Type B pancreatic cell (in vitro differentiated cells): ENCODE results near the gene ZNF423. TPM values are rescaled to one million over a fixed set of nuclear protein-coding genes. Genes with fewer than 3 reads are reported as not detected.
A peak's percentile ranks its signal among the peaks of the same experiment; 100 is the strongest.

Experiments
- DNase-seq: peaks from one replicate; pipeline ENCODE4 v3.0.0; 2021; ENCODE audit warnings: mixed read lengths; ENCODE audit not compliant: unreplicated experiment; ENCODE audit errors: extremely low spot score
- H3K27ac Mint-ChIP-seq: 2 replicates; pipeline ENCODE4 v1.8.0; 2021; ENCODE audit warnings: mild to moderate bottlenecking, mixed read lengths
- H3K27me3 Mint-ChIP-seq: 2 replicates; pipeline ENCODE4 v1.8.0; 2021; ENCODE audit warnings: mixed read lengths
- H3K36me3 Mint-ChIP-seq: 2 replicates; pipeline ENCODE4 v1.8.0; 2021; ENCODE audit warnings: mixed read lengths
- H3K4me1 Mint-ChIP-seq: one replicate; pipeline ENCODE4 v1.8.0; 2021; ENCODE audit warnings: mixed read lengths; ENCODE audit not compliant: unreplicated experiment
- H3K4me3 Mint-ChIP-seq: 2 replicates; pipeline ENCODE4 v1.8.0; 2021; ENCODE audit warnings: mild to moderate bottlenecking, mixed read lengths
- H3K9me3 Mint-ChIP-seq: 2 replicates; pipeline ENCODE4 v1.8.0; 2021; ENCODE audit warnings: mixed read lengths
- total RNA-seq: library from RNA; stranded (reverse); gene quantifications from 2 replicates; pipeline ENCODE4 v1.2.1, GENCODE V29; 2021; ENCODE audit warnings: low replicate concordance
- TF ChIP-seq, protein P1 (sequence below): fragments of 200-600 bp; sonication (generic); conservative IDR thresholded peaks from 2 replicates; pipeline ENCODE4 v1.5.0; 2021; ENCODE audit warnings: antibody characterized with exemption, mild to moderate bottlenecking

Gene ZNF423
- total RNA-seq, 1 donor from 2014 or later = 72.6 TPM

DNA sequence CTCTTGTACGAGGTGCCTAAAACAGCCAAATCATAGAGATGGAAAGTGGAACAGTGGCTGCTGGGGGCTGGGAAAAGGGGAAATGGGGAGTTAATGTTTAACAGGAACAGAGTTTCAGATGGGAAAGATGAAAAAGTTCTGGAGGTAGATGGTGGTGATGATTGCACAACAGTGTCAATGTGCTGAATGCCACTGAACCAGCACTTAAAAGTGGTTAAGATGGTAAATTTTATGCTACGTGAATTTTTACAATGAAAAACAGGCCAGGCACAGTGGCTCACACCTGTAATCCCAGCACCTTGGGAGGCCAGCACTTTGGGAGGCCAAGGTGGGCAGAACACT, 351.9 kb downstream of the ZNF423 start:
- peaks cover 10% of the 10 kb centered on the region for H3K36me3 Mint-ChIP-seq
- TF ChIP-seq, protein P1, sequence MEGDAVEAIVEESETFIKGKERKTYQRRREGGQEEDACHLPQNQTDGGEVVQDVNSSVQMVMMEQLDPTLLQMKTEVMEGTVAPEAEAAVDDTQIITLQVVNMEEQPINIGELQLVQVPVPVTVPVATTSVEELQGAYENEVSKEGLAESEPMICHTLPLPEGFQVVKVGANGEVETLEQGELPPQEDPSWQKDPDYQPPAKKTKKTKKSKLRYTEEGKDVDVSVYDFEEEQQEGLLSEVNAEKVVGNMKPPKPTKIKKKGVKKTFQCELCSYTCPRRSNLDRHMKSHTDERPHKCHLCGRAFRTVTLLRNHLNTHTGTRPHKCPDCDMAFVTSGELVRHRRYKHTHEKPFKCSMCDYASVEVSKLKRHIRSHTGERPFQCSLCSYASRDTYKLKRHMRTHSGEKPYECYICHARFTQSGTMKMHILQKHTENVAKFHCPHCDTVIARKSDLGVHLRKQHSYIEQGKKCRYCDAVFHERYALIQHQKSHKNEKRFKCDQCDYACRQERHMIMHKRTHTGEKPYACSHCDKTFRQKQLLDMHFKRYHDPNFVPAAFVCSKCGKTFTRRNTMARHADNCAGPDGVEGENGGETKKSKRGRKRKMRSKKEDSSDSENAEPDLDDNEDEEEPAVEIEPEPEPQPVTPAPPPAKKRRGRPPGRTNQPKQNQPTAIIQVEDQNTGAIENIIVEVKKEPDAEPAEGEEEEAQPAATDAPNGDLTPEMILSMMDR = no peak

GRCh38 chr16:49503256-49504022, 352.5 kb downstream of the ZNF423 start:
- Mint-ChIP-seq H3K4me1 (peaks cover 27% of the 10 kb centered on the region), H3K27ac (no peak overlapping the region), H3K4me3 (no peak overlapping the region), H3K27me3 (no peaks in the 10 kb centered on the region), H3K9me3 (no peaks in the 10 kb centered on the region), H3K36me3 (peaks cover 10% of the 10 kb centered on the region)
- DNase-seq = no peak
- TF ChIP-seq, protein P1 = no peak

More for the DNA sequence above, 351.9 kb downstream of the ZNF423 start:
- no peaks in the 10 kb centered on the region for H3K9me3 Mint-ChIP-seq
- H3K4me1 Mint-ChIP-seq = peaks cover 22% of the 10 kb centered on the region
- no peak overlapping the region for H3K4me3 Mint-ChIP-seq
- DNase-seq = no peak
- no peaks in the 10 kb centered on the region for H3K27me3 Mint-ChIP-seq
- H3K27ac Mint-ChIP-seq = no peak overlapping the region

DNA sequence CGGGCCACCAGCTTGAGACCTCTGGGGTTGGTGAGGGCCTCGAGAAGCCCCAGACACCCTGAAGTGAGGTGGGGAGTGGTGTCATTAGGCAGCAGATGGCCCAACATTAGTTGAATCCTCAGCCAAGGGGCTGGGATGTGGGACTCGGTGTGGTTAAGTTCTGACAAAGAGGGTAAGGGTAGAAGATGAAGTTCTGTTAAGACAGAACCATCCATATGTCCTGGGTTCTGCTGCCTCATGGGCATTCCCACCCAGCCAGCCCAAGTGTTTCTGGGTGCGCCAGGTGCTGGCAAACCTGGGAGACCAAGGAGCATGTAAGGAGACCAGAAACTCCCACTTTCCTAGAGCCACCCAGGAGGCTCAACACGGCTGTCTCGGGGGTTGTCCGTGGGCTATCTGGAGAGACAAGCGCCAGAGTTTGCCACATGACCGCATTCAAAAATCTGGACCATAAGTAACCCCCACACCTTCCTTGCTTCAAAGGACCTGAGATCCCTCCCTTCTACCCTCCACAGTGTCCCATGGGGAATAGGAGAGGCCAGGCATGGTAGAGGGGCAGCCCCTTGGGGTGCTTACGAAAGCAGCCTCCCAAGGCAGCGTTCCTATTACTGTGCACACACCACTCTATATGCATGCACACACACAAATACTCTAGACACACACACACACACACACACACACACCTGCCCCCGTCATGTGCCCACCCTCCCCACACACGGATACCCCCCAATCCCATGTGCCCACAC, 353.6 kb downstream of the ZNF423 start:
- no peaks in the 10 kb centered on the region for H3K9me3 Mint-ChIP-seq
- TF ChIP-seq, protein P1 = no peak
- peaks cover 27% of the 10 kb centered on the region for H3K4me1 Mint-ChIP-seq
- H3K27ac Mint-ChIP-seq = no peak overlapping the region
- no peaks in the 10 kb centered on the region for H3K27me3 Mint-ChIP-seq
- DNase-seq = no peak
- H3K36me3 Mint-ChIP-seq = peaks cover 10% of the 10 kb centered on the region
- H3K4me3 Mint-ChIP-seq = no peak overlapping the region

GRCh38 chr16:49499869-49500610, 355.9 kb downstream of the ZNF423 start:
- no peaks in the 10 kb centered on the region for H3K9me3 Mint-ChIP-seq
- no peak overlapping the region for H3K27ac Mint-ChIP-seq
- peaks cover 23% of the 10 kb centered on the region for H3K4me1 Mint-ChIP-seq
- peak; percentile 42 for DNase-seq
- H3K36me3 Mint-ChIP-seq = peaks cover 10% of the 10 kb centered on the region
- no peaks in the 10 kb centered on the region for H3K27me3 Mint-ChIP-seq
- no peak overlapping the region for H3K4me3 Mint-ChIP-seq
- TF ChIP-seq, protein P1 = no peak

- no peaks in the 10 kb centered on the region for H3K9me3 Mint-ChIP-seq
- peaks cover 10% of the 10 kb centered on the region for H3K36me3 Mint-ChIP-seq
- no peak overlapping the region for H3K4me3 Mint-ChIP-seq
- no peak overlapping the region for H3K27ac Mint-ChIP-seq
- no peak for DNase-seq
- TF ChIP-seq, protein P1 = no peak
- H3K27me3 Mint-ChIP-seq = no peaks in the 10 kb centered on the region
- peaks cover 21% of the 10 kb centered on the region for H3K4me1 Mint-ChIP-seq
Observed at GRCh38 chr16:49499414-49499785, 356.5 kb downstream of the ZNF423 start.
